GM03348 (cell line): ENCODE results near the gene CFAP70.
"Not testable (repeated sequence)": the region's sequence is repeated elsewhere in the genome, so short reads cannot be mapped to it uniquely, and the experiment has no call there.

ENCODE experiments used
- DNase-seq: peaks from one replicate; pipeline ENCODE4 v3.0.0; 2012; ENCODE audit warnings: low spot score

The CFAP70 gene

GRCh38 chr10:73358331-73359279 is at the start of gene CFAP70:
CFAP70 (minus strand) TSS chr10:73358864; CDS start chr10:73354796, 4,068 bp downstream.
- DNase-seq: peak; percentile 98

- DNase-seq: no peak
Observed at GRCh38 chr10:73408061-73408460, 49.4 kb upstream of the CFAP70 start.

- DNase-seq: no peak
Observed at GRCh38 chr10:73407495-73407894, 48.8 kb upstream of the CFAP70 start.

- DNase-seq: no peak
Observed at GRCh38 chr10:73406846-73407245, 48.2 kb upstream of the CFAP70 start.

- DNase-seq: no peak
Observed at GRCh38 chr10:73405556-73405955, 46.9 kb upstream of the CFAP70 start.

DNA sequence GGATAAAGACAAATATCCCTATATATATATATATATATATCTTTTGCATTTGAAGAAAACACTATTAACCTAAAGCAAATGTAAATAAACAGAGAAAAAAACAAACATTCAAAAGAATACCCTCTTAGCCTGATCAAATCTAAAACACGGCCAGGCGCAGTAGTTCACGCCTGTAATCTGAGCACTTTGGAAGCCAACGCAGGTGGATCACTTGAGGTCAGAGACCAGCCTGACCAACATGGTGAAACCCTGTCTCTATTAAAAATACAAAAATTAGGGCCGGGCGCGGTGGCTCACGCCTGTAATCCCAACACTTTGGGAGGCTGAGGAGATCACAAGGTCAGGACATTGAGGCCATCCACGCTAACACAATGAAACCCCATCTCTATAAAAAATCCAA is 46.0 kb upstream of the CFAP70 start:
- no peak for DNase-seq

DNA sequence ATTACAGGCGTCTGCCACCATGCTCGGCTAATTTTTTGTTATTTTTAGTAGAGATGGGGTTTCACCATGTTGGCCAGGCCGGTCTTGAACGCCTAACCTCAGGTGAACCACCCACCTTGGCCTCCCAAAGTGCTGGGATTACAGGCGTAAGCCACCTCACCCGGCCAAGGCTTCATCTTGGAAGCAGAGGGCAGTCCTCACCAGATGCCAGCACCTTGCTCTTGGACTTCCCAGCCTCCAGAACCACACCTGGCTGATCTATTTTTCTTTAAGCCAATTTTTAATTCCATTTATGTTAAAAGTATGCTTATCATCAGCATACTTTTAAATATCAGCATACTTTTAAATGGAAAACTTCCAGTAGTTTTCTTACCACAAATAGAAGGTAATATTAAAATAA is 43.0 kb upstream of the CFAP70 start:
- DNase-seq: no peak

GRCh38 chr10:73399063-73399462 is 40.4 kb upstream of the CFAP70 start:
- DNase-seq: no peak

DNA sequence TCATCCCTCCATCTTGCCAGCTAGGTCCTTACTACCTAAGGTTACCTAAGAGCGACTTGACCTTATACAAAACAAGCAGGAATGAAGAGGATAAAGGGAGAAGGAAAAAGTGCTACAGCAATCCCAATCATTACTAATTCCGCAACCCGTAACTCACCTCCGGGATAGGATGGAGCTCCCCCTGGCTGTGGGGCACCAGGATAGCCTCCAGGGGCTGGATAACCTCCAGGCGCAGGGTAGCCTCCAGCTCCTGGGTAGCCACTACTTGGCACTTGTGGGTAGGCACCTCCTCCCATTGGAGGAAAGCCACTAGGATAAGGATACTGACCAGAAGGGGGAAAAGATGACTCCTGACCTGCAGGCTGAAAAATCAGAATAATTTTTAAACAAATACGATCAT is 39.4 kb upstream of the CFAP70 start:
- DNase-seq: no peak

- DNase-seq: not testable (repeated sequence)
Observed at GRCh38 chr10:73394325-73394724, 35.7 kb upstream of the CFAP70 start.

DNA sequence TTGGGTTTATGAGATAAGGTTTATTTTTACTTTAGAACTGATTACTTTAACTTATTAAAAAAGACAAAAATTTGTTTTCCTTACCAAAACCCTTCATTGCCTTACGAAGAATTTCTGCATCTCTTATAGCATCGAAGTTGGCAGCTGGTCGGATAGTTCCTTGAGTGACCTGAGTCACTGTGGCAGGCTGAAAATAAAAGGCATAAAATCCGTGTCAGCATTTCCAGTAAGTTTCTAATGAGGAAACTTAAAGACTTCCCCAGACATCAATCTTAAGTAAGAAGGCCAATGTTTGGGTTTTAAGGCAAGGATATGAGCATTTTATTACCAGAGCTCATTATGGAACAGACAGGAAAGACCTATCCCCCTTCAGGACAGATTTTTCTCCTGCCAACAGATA is 29.6 kb upstream of the CFAP70 start:
- DNase-seq: no peak

- no peak for DNase-seq
Observed at GRCh38 chr10:73386583-73386982, 27.9 kb upstream of the CFAP70 start.

DNA sequence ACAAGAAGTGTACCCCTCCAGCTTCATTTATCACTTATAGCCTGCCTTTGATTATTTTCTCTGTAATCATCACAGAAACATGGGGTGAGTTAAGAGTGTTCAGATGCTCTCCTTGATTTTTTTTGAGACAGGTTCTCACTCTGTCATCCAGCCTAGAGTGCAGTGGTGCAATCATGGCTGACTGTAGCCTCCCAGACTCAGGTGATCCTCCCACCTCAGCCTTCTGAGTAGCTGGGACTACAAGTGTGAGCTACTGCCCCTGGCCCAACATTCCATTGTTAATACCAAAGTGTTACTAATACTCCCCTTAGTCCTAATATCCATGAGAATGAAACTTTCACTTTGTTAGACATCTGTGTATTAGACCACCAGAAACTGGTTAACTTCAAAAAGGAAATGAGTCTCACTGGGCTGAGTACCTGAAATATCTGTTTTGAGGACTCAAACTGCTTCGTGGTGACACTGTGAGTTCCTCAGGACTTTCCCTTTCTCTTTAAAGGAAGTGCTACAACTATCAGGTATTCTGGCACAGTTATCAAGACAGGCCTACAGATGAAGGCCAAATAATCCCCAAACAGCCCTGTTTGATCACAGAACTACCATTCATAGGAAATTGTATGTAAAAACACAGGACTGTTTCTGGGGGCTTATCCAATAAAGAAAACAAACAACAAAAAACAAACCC is 20.5 kb upstream of the CFAP70 start:
- DNase-seq: no peak

DNA sequence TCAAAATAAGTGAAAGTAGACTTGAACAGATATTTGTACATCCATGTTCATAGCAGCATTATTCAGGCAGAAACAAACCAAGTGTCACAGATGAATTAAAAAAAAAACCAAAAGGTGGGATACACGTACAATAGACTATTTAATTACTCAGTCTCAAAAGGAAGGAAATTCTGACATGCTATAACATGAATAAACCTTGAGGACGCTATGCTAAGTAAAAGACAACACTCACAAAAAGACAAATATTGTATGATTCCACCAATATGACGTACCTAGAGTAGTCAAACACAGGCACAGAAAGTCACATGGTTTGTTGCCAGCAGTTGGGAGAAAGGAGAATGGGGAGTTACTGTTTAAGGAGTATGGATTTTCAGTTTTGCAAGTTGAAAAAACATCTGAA is 18.0 kb upstream of the CFAP70 start:
- DNase-seq: no peak

DNA sequence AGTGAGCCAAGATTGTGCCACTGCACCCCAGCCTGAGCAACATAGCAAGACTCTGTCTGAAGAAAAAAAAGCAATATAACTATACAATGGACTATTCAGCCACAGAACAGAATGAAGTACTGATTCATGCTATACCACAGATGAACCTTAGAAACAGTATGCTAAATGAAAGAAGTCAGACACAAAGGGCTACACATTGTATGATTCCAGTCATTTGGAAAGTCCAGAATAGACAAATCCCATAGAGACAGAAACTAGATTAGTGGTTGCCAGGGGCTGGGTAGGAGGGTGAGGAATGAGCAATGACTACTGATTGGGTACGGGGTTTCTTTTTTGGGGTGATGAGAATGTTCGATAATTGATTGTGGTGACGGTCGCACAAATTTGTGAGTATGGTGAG is 9.6 kb upstream of the CFAP70 start:
- no peak for DNase-seq

- no peak for DNase-seq
Observed at GRCh38 chr10:73366381-73367298, 8.0 kb upstream of the CFAP70 start.

DNA sequence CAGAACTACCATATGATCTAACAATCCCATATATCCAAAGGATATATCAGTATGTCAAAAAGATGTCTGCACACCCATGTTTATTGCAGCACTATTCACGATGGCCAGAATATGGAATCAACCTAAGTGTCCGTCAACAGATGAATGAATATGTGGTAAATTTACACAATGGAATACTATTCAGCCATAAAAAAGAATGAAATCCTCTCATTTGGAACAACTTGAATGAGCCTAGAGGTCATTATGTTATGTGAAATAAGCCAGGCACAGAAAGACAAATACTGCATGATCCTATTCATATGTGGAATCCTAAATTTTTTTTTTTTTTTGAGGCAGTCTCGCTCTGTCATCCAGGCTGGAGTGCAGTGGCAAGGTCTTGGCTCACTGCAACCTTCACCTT is 6.3 kb upstream of the CFAP70 start:
- DNase-seq: no peak

- no peak for DNase-seq
Observed at GRCh38 chr10:73359492-73359891, 828 bp upstream of the CFAP70 start.

GRCh38 chr10:73357821-73358220 is 843 bp downstream of the CFAP70 start:
- DNase-seq: no peak

GRCh38 chr10:73357166-73357565 is 1.5 kb downstream of the CFAP70 start:
- DNase-seq: no peak

GRCh38 chr10:73344269-73344668 is 14.4 kb downstream of the CFAP70 start:
- DNase-seq: no peak

- DNase-seq: no peak
Observed at GRCh38 chr10:73340121-73340520, 18.5 kb downstream of the CFAP70 start.
